ENCODE measurements around the gene RBFOX1. TPM values are rescaled to one million over a fixed set of nuclear protein-coding genes. Genes with fewer than 3 reads are reported as not detected.

RBFOX1 gene
- total and polyA plus RNA-seq, 9 donors: 0.28 to 2.6 (median 0.48) TPM; not detected in 2

DNA sequence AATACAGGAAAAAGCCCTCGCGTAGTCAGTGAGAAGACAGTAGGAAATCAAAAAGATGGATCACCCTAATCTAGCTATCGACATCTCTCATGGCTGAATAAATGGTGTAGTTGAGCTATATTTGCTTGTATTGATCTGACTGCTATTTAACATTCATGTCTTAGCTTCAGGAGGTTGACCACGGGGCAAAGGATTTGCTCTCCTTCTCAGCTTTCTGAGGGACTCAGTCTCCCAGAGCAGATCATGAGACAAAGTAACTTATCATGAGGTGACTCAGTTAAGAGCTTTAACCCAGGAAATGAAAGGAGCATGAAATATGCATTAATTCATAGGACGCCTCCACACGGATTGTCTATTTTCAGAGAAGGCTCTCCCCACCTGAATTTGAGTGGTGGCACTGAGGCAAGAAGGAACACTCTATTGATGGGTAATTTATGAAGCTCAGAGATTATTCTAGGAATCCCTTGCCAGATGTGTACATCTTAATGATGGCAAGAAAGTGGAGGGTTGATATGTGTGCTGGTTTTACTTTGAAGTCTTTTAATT is 608 bp downstream of the RBFOX1 start:
- no peak for DNase-seq
- TF ChIP-seq, protein P1, sequence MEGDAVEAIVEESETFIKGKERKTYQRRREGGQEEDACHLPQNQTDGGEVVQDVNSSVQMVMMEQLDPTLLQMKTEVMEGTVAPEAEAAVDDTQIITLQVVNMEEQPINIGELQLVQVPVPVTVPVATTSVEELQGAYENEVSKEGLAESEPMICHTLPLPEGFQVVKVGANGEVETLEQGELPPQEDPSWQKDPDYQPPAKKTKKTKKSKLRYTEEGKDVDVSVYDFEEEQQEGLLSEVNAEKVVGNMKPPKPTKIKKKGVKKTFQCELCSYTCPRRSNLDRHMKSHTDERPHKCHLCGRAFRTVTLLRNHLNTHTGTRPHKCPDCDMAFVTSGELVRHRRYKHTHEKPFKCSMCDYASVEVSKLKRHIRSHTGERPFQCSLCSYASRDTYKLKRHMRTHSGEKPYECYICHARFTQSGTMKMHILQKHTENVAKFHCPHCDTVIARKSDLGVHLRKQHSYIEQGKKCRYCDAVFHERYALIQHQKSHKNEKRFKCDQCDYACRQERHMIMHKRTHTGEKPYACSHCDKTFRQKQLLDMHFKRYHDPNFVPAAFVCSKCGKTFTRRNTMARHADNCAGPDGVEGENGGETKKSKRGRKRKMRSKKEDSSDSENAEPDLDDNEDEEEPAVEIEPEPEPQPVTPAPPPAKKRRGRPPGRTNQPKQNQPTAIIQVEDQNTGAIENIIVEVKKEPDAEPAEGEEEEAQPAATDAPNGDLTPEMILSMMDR (IDR thresholded peaks at IDR 0.05): no peak
- TF ChIP-seq EP300 (IDR thresholded peaks at IDR 0.05): no peak
- TF ChIP-seq POLR2A (IDR thresholded peaks at IDR 0.05): no peak
- no peaks in the 10 kb centered on the region for H3K9me3 ChIP-seq
- peaks cover 12% of the 10 kb centered on the region for H3K4me1 ChIP-seq (ENCODE audit: insufficient read depth)
- H3K36me3 ChIP-seq: no peaks in the 10 kb centered on the region
- intact Hi-C loops (cut with DNase I): no loop called here
- no peak overlapping the region for H3K27ac ChIP-seq
- no peak overlapping the region for H3K4me3 ChIP-seq
- H3K27me3 ChIP-seq: no peaks in the 10 kb centered on the region
- 88 to 96% (median 90%) methylated on average over 6 of the region's 6 CpGs for whole genome bisulfite sequencing, 3 donors

DNA sequence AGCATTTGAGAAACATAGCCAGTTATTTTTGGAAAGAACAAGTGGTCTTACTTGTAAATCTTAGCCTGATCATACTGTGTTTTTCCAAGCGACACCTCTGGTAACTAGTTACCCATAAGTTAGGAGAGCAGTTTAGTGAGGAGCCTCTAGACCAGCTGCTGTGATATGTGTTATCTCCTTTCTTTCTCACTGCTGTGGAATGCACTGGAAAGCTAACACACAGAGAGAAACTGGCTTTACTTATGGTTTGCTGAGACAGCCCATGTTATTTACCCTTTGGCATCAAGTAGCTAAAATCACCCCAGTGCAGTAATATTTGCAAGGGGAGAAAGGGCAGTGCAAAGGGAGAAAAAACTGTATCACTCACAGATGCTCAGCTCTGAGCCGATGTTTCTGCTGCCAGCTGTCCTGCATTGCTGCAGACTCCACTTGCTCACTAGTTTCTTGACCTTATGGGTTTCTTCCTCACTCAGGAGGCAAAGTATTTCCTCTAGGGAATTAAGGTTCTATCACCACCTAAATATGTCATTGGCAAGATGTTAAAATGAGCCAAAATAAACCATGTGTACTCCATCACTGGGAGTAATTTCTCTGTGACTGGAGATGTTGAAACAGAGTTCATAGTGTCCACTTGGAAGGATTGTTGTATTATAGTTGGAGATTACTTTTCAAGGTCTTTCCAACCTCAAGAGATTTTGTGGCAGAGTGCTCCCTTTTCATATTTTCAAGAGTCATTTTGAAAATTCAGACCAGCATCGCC is 2.3 kb downstream of the RBFOX1 start:
- Histone ChIP-seq H3K27ac (no peak overlapping the region), H3K36me3 (no peaks in the 10 kb centered on the region), H3K9me3 (no peaks in the 10 kb centered on the region), H3K4me3 (no peak overlapping the region), H3K4me1 (ENCODE audit: insufficient read depth) (peaks cover 11% of the 10 kb centered on the region), H3K27me3 (no peaks in the 10 kb centered on the region)
- DNase-seq: no peak
- intact Hi-C loops (cut with DNase I): no loop called here
- 12 to 19% (median 13%) methylated on average over 3 of the region's 3 CpGs for WGBS, 3 donors
- no peak for TF ChIP-seq EP300 (IDR thresholded peaks at IDR 0.05)
- TF ChIP-seq, protein P1 (IDR thresholded peaks at IDR 0.05): no peak
- TF ChIP-seq POLR2A (IDR thresholded peaks at IDR 0.05): no peak

DNA sequence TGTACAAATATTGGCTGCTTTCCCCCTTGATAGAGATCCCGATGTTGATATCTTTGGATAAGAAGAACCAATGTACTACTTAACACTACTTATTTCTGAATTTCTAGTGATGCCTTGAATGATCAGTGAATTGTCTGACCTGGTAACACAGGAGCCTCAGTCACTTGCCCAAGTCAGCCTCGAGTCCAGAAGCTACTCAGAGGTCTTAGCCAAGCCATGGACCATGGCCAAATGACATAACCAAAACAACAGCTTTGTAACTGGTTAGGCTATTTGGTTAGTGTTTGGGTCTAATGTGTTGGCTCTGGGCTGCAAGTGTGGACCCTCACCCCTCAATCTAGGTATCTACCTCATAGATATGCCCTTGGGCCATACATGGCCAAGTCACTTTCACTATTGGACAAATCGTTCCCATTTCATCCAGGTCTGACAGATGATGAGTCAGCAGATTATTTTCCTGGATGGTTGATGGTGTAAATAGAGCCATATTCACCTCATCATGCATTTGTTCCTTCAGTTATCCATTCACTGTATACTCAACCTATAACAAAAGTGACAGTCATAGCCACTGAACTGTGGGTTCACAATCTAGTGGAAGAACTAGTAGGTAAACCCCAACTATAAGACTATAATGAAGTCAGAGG is 3.5 kb downstream of the RBFOX1 start:
- Histone ChIP-seq H3K27me3 (no peaks in the 10 kb centered on the region), H3K4me3 (no peak overlapping the region), H3K27ac (no peak overlapping the region), H3K36me3 (no peaks in the 10 kb centered on the region), H3K4me1 (ENCODE audit: insufficient read depth) (peaks cover 11% of the 10 kb centered on the region), H3K9me3 (no peaks in the 10 kb centered on the region)
- 28 to 55% (median 35%) methylated on average over 3 of the region's 3 CpGs for WGBS, 3 donors
- no peak for DNase-seq
- TF ChIP-seq EP300 (IDR thresholded peaks at IDR 0.05) (no peak), POLR2A (IDR thresholded peaks at IDR 0.05) (no peak)
- TF ChIP-seq, protein P1 (IDR thresholded peaks at IDR 0.05): no peak
- intact Hi-C loops (cut with DNase I): no loop called here

DNA sequence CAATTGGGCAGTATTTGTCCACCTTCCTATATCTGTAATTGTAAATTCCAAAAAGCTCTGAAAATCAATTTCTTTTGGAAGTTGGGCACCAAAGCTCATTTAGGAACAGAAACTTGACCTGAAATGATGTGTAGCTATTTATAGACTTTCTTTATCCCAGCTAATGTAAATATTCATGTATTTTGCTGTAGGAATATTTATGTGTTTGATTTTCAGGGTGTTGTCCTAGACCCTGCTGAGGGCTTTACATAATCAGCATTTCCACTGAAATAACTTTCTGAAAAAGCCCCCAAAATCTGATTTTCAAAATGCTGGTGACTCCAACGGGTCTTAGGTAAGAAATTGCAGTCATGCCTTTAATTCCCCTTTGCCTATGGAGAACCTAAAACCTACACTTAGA is 4.1 kb downstream of the RBFOX1 start:
- Histone ChIP-seq H3K27ac (no peak overlapping the region), H3K27me3 (no peaks in the 10 kb centered on the region), H3K9me3 (no peaks in the 10 kb centered on the region), H3K4me3 (no peak overlapping the region), H3K36me3 (no peaks in the 10 kb centered on the region), H3K4me1 (ENCODE audit: insufficient read depth) (peaks cover 11% of the 10 kb centered on the region)
- whole genome bisulfite sequencing, 3 donors: 63 to 90% (median 63%) methylated on average over 1 of the region's 1 CpG
- intact Hi-C loops (cut with DNase I): no loop called here
- no peak for TF ChIP-seq EP300 (IDR thresholded peaks at IDR 0.05)
- TF ChIP-seq, protein P1 (IDR thresholded peaks at IDR 0.05): no peak
- TF ChIP-seq POLR2A (IDR thresholded peaks at IDR 0.05): no peak
- no peak for DNase-seq

Data from ovary (tissue), 9 donors.